Hepatocyte (in vitro differentiated cells): ENCODE results near the gene SNPH. TPM values are rescaled to one million over a fixed set of nuclear protein-coding genes. Genes with fewer than 3 reads are reported as not detected.

Source experiments
- DNase-seq: peaks from one replicate; pipeline ENCODE4 v3.0.0-alpha.2; 2016; ENCODE audit warnings: low spot score
- H2AFZ ChIP-seq: fragments of 200-600 bp; sonication (generic); 2 replicates; pipeline ENCODE4 v1.6.0; 2016; ENCODE audit warnings: antibody characterized with exemption, mild to moderate bottlenecking
- H3K27ac ChIP-seq: fragments of 200-600 bp; sonication (generic); 2 replicates; pipeline ENCODE4 v1.5.1; 2016; ENCODE audit warnings: mild to moderate bottlenecking
- H3K27me3 ChIP-seq: fragments of 200-600 bp; sonication (generic); 2 replicates; pipeline ENCODE4 v1.6.1; 2016
- H3K36me3 ChIP-seq: fragments of 200-600 bp; sonication (generic); replicated peaks from 2 replicates; pipeline ENCODE4 v1.5.1; 2016; ENCODE audit warnings: low read depth; ENCODE audit not compliant: insufficient read depth
- H3K4me1 ChIP-seq: fragments of 200-600 bp; sonication (generic); 2 replicates; pipeline ENCODE4 v1.5.1; 2016; ENCODE audit warnings: mild to moderate bottlenecking, moderate library complexity; ENCODE audit not compliant: insufficient read depth
- H3K4me2 ChIP-seq: fragments of 200-600 bp; sonication (generic); 2 replicates; pipeline ENCODE4 v1.6.0; 2016
- H3K4me3 ChIP-seq: fragments of 200-600 bp; sonication (generic); 2 replicates; pipeline ENCODE4 v1.5.1; 2016; ENCODE audit warnings: mild to moderate bottlenecking
- H3K79me2 ChIP-seq: fragments of 200-600 bp; sonication (generic); 2 replicates; pipeline ENCODE4 v1.6.0; 2017; ENCODE audit warnings: mild to moderate bottlenecking
- H3K9me2 ChIP-seq: fragments of 200-600 bp; sonication (generic); replicated peaks from 2 replicates; pipeline ENCODE4 v1.6.0; 2017; ENCODE audit warnings: mild to moderate bottlenecking; ENCODE audit not compliant: insufficient read depth
- H3K9me3 ChIP-seq: fragments of 200-600 bp; sonication (generic); 2 replicates; pipeline ENCODE4 v1.5.1; 2016; ENCODE audit warnings: low read depth, mild to moderate bottlenecking
- H4K20me1 ChIP-seq: fragments of 200-600 bp; sonication (generic); 2 replicates; pipeline ENCODE4 v1.6.0; 2016; ENCODE audit warnings: mild to moderate bottlenecking; ENCODE audit not compliant: insufficient read depth, poor library complexity, severe bottlenecking
- CTCF ChIP-seq: fragments of 200-600 bp; sonication (generic); IDR thresholded peaks from 2 replicates; pipeline ENCODE4 v1.5.1; 2016; ENCODE audit warnings: antibody characterized with exemption, mild to moderate bottlenecking; ENCODE audit not compliant: poor library complexity
- EZH2 ChIP-seq: fragments of 200-600 bp; sonication (generic); IDR thresholded peaks from 2 replicates; pipeline ENCODE4 v1.6.1; 2016; ENCODE audit warnings: antibody characterized with exemption, mild to moderate bottlenecking, borderline replicate concordance
- EZH2phosphoT487 ChIP-seq: fragments of 200-600 bp; sonication (generic); IDR thresholded peaks from one replicate; pipeline ENCODE4 v1.6.1; 2018; ENCODE audit warnings: antibody characterized with exemption, mild to moderate bottlenecking, low read depth, moderate library complexity; ENCODE audit not compliant: unreplicated experiment, severe bottlenecking
- WGBS: methylation state at CpG from one replicate; pipeline ENCODE4 v1.1.6; 2016; ENCODE audit warnings: low lambda C conversion rate; ENCODE audit errors: missing lambda C conversion rate; 5-methylcytosine and 5-hydroxymethylcytosine counted together
- polyA plus RNA-seq: library from polyadenylated mRNA; unstranded; fragments of >200 nt; fragmentation: Nextera tagmentation; extraction: Ambion mirVana; gene quantifications from 2 replicates; pipeline ENCODE4 v1.2.1, GENCODE V29; 2016
- total RNA-seq: library from RNA; depleted of rRNA; stranded (reverse); fragments of >200 nt; gene quantifications from 2 replicates; pipeline ENCODE4 v1.2.3, GENCODE V29; 2014

SNPH gene
- total and polyA plus RNA-seq, 2 experiments from 2014 or later, result 2.3 to 3.7 TPM

GRCh38 chr20:1287787-1288569, 21.9 kb downstream of the SNPH start:
- Histone ChIP-seq H3K27ac (no peak overlapping the region), H2AFZ (no peak overlapping the region), H3K36me3 (no peaks in the 10 kb centered on the region), H3K4me2 (no peak overlapping the region), H3K4me1 (no peaks in the 10 kb centered on the region), H3K9me2 (no peaks in the 10 kb centered on the region), H3K4me3 (no peak overlapping the region), H3K79me2 (no peaks in the 10 kb centered on the region), H4K20me1 (no peaks in the 10 kb centered on the region), H3K27me3 (no peaks in the 10 kb centered on the region), H3K9me3 (no peaks in the 10 kb centered on the region)
- 90% methylated on average over 11 of the region's 11 CpGs for WGBS
- TF ChIP-seq CTCF (no peak), EZH2phosphoT487 (no peak), EZH2 (no peak)
- DNase-seq, result no peak

GRCh38 chr20:1291191-1291741, 25.2 kb downstream of the SNPH start:
- no peak overlapping the region for H3K4me2 ChIP-seq
- no peaks in the 10 kb centered on the region for H3K4me1 ChIP-seq
- peak; percentile 19 for DNase-seq
- H2AFZ ChIP-seq, result no peak overlapping the region
- H3K36me3 ChIP-seq, result no peaks in the 10 kb centered on the region
- no peaks in the 10 kb centered on the region for H3K9me2 ChIP-seq
- H3K27ac ChIP-seq, result peak overlapping the region; percentile 20
- no peaks in the 10 kb centered on the region for H3K9me3 ChIP-seq
- H3K27me3 ChIP-seq, result no peaks in the 10 kb centered on the region
- no peak for TF ChIP-seq CTCF
- no peak for TF ChIP-seq EZH2
- TF ChIP-seq EZH2phosphoT487, result no peak
- H3K4me3 ChIP-seq, result no peak overlapping the region
- H4K20me1 ChIP-seq, result no peaks in the 10 kb centered on the region
- WGBS, result 67% methylated on average over 5 of the region's 5 CpGs
- H3K79me2 ChIP-seq, result no peaks in the 10 kb centered on the region

GRCh38 chr20:1292620-1293019, 26.5 kb downstream of the SNPH start:
- H3K27me3 ChIP-seq, result no peaks in the 10 kb centered on the region
- H2AFZ ChIP-seq, result no peak overlapping the region
- H3K4me2 ChIP-seq, result no peak overlapping the region
- no peak overlapping the region for H3K27ac ChIP-seq
- no peak for DNase-seq
- H3K9me3 ChIP-seq, result no peaks in the 10 kb centered on the region
- WGBS, result 80% methylated on average over 1 of the region's 1 CpG
- no peaks in the 10 kb centered on the region for H3K79me2 ChIP-seq
- H4K20me1 ChIP-seq, result no peaks in the 10 kb centered on the region
- H3K36me3 ChIP-seq, result no peaks in the 10 kb centered on the region
- TF ChIP-seq EZH2phosphoT487 (no peak), EZH2 (no peak), CTCF (no peak)
- H3K4me3 ChIP-seq, result no peak overlapping the region
- H3K9me2 ChIP-seq, result no peaks in the 10 kb centered on the region
- no peaks in the 10 kb centered on the region for H3K4me1 ChIP-seq
